Breast epithelium (tissue), 3 donors: ENCODE results near the gene HCK.

ENCODE experiments used
- CTCF ChIP-seq, 3 donors: fragments of 450-650 bp; IDR thresholded peaks; one replicate each; pipeline ENCODE4 v1.5.1; 2016 to 2017; ENCODE audit warnings: antibody characterized with exemption in 3 of 3, mild to moderate bottlenecking in 3 of 3, moderate library complexity in 3 of 3
- POLR2A ChIP-seq: fragments of 450-650 bp; IDR thresholded peaks from one replicate; pipeline ENCODE4 v1.6.1; 2016; ENCODE audit warnings: antibody characterized with exemption, mild to moderate bottlenecking, moderate library complexity
- POLR2AphosphoS5 ChIP-seq, 3 donors: sonication (generic); formaldehyde crosslinking; IDR thresholded peaks; one replicate each; pipeline ENCODE4 v1.6.1; 2017; ENCODE audit warnings: antibody characterized with exemption in 3 of 3

- peak; percentile 27 to 60 (median 51) for TF ChIP-seq CTCF (IDR thresholded peaks at IDR 0.05)
- no peak for TF ChIP-seq POLR2A
- no peak for TF ChIP-seq POLR2AphosphoS5 (IDR thresholded peaks at IDR 0.05)
Measured at GRCh38 chr20:32091888-32092346, 39.9 kb downstream of the HCK start.
